Daoy (cell line): ENCODE measurements around the gene BRD9. TPM values are rescaled to one million over a fixed set of nuclear protein-coding genes. Genes with fewer than 3 reads are reported as not detected.
"Not testable (repeated sequence)": the region's sequence is repeated elsewhere in the genome, so short reads cannot be mapped to it uniquely, and the experiment has no call there.

Source experiments
- DNase-seq: peaks from one replicate; pipeline ENCODE4 v3.0.0-alpha.2; 2015; ENCODE audit warnings: low read depth
- total RNA-seq: library from RNA; depleted of rRNA; stranded (reverse); fragments of >200 nt; shearing (Covaris generic); gene quantifications from 2 replicates; pipeline ENCODE4 v1.2.3, GENCODE V29; 2014; rRNA removed

BRD9 gene
- 37.4 and 42.9 TPM in 2 replicates for total RNA-seq

DNA sequence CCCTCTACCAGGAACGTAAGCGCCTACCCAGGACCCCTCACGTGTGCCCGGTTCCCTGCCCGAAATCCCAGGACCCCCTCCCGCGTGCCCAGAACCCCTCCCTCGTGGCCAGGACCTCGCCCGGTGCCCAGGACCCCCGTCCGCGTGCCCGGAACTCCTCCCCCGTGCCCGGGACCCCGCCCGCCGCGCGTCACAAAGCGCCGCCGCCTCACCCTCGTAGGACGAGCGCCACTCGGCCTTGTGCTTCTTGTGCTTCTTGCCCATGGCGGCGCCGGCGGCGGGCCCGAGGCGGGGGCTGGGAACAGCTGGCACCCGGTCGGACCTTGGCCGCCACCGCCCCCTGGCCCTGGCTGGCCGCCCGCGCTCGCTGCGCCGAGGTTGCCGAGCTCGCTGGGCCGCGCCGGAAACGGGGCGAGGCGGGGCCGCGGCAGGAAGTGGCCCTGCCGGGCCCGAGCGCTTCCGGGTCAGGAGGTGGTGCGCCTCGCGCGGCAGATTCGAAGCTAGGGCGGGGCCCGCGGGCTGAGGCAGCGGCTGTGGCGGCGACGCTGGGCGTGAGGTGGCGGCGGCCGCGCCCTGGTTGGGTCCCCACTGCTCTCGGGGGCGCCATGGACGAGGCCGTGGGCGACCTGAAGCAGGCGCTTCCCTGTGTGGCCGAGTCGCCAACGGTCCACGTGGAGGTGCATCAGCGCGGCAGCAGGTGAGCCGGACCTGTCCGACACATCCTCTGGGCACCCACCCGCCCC lies at the start of gene BRD9, which contains the start of gene TRIP13:
Gene BRD9, minus strand, starts transcription at position 408 of the 743 bp plus-strand sequence. Its CDS starts 144 bp downstream, at position 264.
Gene TRIP13, plus strand, starts transcription at position 491 of the 743 bp plus-strand sequence. Its CDS starts 115 bp downstream, at position 606.
- peak; percentile 89 for DNase-seq

DNA sequence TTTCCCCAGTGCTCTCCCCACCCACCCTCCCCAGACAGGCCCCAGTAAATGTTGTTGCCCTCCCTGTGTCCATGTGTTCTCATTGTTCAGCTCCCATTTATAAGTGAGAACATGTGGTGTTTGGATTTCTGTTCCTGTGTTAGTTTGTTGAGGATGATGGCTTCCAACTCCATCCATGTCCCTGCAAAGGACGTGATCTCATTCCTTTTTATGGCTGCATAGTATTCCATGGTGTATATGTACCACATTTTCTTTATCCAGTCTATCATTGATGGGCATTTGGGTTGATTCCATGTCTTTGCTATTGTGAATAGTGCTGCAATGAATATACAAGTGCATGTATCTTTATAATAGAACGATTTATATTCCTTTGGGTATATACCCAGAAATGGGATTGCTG lies 48.1 kb upstream of the BRD9 start:
- DNase-seq, result not testable (repeated sequence)

DNA sequence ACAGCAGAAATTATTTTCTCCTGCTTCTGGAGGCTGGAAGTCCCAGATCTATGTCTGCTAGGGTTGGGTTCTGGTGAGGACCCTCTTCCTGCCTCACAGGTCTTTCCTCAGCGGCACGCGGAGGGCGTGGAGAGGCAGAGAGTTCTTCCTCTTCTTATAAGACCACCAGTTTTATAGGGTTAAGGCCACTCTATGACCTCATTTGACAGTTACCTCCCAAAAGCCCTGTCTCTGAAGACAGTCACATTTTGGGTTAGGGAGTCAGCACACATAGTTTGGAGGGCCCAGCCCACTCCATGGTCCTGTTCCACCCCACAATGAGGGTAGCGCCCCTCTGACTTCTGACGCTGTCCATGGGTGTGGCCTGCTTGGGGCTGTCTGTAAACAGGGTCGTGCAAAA lies 46.8 kb upstream of the BRD9 start:
- DNase-seq, result no peak

DNA sequence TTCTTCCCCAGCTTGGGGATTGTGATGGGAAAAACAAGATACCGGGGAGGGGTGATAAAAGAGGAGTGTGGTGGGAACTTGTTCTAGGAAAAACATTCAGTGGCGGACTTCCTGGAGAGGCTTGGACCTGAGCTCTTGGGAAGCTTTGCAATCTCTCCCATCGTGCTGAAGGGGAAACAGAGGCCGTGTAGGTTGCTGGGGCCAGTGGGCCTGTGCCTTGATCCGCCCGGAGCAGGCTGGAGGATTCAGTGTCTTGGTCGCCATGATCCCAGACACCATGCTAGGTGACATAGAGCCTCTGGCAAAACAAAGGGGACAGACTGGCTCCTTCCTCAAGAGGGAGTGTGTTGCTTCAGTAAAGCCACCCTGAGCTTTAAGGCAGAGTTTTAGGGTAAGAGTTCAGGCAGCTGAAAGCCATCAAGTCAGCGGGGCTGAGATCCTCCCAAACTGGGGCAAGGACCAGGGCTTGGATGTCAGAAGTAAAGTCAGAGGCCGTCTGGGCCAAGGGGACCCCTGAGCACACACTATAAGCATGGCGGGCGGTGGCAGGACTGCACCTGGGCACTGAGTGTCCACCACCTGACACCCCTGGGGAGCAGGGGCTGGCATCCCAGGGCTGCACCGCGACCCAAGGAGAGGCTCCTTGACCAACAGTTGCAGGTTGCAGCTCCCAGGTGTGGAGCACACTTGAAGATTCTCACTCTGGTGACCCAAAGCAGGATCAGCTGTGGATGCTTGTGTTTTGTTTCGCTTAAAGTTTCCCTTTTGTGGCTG lies 44.7 kb upstream of the BRD9 start:
- DNase-seq, result no peak

DNA sequence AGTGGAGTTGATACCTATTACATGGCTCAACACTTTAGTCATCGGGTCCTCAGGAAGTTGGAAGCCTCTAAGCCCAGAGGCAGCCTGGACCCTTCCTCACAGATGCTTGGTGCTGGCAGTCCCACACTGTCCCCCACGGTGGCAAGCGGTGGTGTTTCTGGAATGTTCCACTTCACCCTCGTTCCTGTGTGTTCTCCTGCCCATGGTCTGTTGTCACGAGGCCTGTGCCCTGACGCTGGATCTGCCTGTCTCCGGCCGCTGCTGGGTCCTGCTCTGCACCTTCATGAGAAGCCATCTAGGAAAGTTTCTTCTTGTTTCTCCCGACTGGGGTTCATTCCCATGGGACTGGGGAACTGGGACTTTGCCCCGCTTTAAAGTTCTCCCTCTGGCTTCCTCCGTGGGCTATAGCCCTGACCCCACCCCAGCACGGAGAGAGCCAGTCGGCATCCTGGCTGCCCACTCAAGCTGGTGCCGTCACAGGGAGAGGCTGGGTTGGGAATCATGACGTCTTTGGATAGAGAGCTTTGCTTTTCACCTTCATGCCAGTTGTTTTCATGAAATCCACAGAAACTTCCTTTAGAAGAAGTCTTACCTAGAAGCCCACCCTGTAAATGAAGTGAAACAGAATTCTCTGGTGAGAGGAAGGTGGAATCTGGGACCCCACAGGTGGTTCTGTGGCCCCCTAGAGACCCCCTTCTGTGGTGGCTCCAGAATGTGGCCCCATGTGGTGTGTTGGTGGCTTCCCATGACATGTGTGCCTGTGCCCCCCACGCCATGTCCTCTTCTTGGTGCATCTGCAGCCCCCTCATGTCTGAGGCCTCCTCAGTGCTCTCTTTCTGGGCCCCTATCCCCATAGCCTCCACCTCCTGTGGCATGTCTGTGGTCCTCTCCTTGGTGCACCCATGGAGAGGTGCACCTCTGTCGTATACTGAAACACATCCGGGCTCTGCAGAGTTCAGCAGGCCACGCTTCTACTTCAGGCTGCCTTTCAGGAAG lies 43.8 kb upstream of the BRD9 start:
- DNase-seq, result no peak

DNA sequence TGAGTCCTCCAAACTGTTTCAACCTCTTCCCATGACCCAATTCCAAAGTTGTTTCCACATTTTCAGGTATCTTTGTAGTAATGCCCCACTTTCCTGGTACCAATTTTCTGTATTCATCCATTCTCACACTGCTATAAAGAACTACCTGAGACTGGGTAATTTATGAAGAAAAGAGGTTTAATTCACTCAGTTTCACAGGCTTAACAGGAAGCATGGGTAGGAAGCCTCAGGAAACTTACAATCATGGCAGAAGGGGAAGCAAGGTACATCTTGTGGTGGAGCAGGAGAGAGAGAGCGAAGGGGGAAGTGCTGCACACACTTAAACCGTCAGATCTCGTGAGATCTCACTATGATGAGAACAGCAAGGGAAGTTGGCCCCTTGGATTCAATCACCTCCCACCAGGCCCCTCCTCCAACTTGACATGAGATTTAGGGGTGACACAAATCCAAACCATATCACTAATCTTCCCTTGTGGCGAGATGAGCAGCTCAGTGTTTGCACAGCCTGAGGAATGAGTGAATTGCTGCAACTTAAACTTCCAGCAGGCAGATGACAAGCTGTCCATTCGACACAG lies 43.0 kb upstream of the BRD9 start:
- DNase-seq, result no peak

DNA sequence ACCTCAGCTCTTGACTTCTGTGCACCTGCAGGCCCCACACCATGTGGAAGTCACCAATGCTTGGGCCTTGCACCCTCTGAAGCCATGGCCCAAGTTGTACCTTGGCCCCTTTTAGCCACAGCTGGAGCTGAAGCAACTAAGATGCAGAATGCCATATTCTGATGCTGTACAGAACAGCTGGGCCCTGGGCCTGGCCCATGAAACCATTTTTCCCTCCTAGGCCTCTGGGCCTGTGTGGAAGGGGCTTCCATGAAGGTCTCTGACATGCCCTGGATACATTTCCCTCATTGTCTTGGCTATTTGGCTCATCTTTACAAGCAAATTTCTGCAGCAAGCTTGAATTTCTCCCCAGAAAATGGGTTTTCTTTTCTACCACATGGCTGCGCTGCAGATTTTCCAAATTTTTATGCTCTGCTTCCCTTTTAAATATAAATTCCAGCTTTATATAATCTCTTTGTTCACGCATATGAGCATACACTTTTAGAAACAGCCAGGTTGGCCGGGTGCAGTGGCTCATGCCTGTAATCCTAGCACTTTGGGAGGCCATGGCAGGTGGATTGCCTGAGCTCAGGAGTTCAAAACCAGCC lies 41.9 kb upstream of the BRD9 start:
- DNase-seq, result not testable (repeated sequence)

DNA sequence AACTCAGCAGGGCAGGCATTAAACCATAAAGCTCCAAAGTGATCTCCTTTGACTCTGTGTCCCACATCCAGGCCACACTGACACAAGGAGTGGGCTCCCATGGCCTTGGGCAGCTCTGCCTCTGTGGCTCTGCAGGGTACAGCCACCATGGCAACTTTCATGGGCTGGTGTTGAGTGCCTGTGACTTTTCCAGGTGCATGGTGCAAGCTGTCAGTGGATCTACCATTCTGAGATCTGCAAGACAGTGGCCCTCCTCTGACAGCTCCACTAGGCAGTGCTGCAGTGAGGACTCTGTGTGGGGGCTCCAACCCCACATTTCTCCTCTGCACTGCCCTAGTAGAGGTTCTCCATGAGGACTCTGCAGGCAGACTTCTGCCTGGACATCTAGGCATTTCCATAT lies 41.4 kb upstream of the BRD9 start:
- DNase-seq, result not testable (repeated sequence)

DNA sequence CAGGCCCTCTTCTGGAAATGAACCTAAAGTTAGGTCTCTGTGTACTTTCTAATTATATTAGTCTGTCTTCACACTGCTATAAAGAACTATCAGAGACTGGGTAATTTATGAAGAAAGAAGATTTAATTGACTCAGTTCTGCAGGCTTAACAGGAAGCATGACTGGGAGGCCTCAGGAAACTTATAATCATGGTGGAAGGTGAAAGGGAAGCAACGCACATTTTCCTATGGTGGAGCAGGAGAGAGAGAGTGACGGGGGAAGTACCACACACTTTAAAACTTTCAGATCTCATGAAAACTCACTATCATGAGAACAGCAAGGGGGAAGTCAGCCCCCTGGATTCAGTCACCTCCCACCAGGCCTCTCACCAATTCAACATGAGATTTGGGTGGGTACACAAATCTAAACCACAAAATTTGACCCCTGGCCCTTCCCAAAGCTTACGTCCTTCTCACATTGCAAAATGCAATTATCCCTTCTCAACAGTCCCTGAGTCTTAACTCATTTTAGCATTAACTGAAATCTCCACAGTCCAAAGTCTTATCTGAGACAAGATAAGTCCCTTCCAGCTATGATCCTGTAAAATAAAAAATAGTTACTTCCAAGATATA lies 40.8 kb upstream of the BRD9 start:
- no peak for DNase-seq

DNA sequence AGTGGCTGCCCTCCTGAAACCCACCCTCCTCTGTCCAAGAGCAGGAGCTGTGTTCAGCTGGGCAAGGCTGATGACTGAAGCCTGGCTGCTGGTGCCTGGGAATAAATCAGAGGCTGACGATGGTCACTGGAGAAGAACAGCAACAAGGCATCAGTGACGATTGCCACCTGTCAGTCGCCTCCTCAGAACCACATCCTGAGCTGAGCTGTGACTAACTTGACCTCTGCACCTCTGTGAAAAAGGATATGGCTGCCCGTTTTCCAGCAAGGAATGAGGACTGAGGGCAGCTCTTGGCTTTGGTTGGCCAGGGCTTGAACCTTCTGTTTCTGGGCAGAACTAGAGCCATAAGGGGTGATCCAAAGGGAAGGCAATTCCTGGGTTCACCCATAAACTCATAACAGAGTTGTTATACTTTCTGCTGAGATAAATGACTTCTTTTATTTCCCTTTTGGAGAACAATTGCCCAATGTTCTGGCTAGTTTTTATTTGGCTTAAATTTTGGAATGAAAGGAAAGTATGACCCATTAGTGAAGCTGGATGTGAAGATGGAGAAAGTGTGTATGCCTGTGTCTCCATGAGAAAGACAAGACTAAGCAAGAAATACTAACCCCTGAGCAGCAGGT lies 40.1 kb upstream of the BRD9 start:
- DNase-seq, result no peak

DNA sequence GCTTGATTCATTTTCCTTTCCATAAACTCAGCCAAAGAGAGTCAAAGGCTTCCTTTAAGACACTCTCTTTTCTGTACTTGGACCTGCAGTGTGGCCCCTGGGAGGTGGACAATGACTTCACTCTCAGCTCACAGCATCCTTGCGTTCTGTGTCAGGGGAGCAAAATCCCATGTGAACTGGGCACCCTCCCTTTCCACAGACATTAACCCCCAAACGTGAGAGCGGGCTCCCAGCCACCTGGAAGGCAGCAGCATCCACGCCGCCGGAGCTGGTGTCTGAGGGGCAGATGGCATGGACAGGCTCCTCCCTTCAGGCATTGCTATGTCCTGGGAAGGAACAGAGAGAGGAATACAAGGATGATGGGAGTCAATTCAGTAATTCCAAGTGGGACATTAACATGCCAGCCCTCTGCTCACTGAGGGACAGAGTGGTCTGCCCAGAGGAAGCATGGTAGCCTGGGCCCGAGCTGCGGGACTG lies 39.6 kb upstream of the BRD9 start:
- DNase-seq, result no peak

DNA sequence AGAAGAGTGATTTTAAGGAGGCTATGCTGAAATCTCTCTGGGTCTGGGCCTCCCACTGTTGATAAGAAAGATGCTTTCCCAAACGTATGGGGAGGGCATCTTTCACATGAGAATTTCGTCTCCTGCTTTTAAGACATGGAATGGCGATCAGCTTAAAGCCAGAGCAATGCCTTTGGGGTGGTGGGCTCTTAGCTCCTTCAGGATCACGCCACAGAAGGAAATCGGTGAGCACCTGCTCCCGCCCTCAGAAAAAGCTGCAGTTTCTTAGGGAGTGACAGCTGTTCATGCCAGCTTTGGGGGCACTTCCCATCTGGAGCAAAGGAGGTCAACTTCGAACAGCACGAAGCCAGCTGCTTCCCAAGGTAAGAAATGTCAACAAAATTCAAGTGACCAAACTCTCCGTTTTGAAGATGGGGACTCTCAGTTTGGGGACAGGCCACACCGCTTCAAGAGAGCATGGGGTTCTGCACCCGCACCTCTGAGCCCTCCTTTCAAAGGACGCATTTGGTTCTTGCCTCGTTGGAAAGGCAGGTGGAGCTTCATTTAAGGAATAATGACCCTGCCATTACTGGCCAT lies 39.1 kb upstream of the BRD9 start:
- DNase-seq, result no peak

DNA sequence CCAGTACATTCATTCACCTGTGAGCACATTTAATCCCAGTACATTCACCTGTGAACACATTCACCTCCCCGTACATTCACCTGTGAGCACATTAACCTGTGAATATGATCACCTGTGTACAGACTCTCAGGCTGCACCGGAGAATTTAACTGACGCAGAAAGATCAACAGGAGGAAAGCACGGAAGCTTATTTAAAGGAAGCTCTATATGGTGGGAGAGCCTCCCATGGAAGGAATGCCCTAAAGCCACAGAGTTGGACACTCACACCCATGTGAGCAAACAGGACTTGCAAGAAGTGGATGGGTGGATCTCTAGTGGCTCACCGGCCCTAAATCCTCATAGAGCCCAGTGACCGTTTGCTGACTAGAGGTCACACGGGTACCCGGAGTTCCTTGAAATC lies 38.3 kb upstream of the BRD9 start:
- DNase-seq, result no peak

DNA sequence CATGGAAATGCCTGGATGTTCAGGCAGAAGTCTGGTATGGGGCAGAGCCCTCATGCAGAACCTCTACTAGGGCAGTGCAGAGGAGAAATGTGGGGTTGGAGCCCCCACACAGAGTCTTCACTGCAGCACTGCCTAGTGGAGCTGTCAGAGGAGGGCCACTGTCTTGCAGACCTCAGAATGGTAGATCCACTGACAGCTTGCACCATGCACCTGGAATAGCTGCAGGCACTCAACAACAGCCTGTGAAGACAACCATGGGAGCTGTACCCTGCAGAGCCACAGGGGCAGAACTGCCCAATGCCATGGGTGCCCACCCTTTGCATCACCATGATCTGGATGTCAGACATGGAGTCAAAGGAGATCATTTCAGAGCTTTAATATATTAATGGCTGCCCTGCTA lies 37.0 kb upstream of the BRD9 start:
- no peak for DNase-seq

DNA sequence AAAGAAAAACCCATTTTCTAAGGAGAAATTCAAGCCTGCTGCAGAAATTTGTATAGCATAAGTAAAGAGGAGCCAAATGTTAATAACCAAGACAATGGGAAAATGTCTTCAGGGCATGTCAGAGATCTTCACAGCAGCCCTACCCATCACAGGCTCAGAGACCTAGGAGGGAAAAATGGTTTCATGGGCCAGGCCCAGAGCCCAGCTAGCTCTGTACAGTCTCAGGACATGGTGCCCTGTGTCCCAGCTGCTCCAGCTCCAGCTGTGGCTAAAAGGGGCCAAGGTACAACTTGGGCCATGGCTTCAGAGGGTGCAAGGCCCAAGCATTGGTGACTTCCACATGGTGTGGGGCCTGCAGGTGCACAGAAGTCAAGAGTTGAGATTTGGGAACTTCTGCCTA lies 36.6 kb upstream of the BRD9 start:
- not testable (repeated sequence) for DNase-seq

DNA sequence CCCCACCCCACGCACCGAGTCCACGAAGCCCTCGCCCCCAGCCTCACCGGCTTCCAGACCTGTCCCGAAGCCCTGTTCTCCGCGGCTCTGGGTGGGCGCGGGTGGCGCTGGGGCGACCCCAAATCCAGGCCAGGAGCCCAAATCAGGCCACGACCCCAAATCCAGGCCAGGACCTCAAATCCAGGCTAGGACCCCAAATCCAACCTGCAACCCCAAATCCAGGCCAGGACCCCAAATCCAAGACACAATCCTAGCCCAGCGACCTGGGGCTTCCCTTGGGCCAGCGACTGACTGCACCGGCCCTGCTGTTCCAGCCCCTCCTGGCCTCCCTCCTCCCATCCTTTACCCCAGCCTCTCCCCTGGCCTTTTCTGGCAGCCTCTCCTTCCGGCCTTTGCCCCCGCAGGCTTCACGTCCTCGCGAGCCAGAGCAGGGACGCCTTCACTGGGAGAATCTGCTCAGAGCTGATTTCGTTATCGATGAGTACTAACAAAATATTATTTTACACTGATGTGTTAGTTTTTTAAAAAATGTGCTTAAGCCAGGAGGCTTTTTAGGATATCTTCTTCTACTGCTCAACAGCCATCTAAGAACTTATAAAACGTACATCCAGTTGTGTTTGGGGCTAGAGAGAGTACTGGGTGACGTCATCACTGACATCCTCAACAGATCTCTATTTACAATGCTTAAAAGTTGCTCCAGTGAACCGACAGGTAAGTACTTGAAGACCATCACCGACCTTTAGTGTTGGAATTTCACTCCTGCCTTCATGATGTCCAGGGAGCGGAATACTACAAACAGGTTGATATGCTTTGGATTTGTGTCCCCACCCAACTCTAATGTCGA lies 34.8 kb upstream of the BRD9 start:
- DNase-seq, result no peak

DNA sequence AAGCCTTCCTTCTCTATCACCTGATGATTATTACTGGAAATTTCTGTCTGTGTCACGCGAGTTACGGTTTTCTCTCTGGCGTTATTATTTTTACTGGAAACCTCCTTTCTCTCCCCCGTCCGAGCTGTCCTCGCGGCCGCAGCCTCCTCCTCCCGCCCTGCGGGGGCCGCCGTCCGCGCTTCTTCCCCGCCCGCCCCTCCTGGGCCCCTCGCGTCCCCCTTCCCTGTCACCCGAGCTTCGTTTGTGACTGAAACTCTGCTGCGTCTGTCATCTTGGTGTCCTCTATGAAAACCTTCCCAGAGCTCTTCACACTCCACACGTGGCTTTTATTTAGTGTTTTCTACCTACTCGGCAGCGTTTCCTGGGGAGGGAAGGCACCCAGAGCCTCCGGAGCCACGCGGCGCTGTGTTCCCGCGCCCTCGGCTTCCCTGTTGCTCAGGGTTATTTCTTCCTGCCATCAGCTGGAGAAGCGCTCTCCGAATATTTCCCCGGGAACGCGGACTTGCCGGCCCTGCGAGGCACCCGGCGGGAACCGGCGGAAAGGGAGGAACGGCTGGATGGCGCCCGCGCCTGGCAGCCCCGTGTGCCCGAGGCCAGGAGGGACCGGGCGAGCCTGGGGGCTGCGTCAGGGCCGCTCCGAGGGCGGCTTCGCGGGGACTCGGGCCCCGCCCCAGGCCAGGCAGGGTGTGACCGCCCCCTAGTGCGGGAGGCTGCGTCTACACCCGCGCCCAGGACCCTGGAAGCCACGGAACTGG lies 34.0 kb upstream of the BRD9 start:
- DNase-seq, result no peak
